B cell (primary cell): ENCODE data around the gene SLC25A6. TPM values are rescaled to one million over a fixed set of nuclear protein-coding genes. Genes with fewer than 3 reads are reported as not detected.

Experiments
- ATAC-seq: fragments of 200-7000 bp; cut with Tn5 transposase; one replicate; pipeline ENCODE4 v1.10.0; 2021; ENCODE audit warnings: low read depth, mild to moderate bottlenecking, moderate number of reproducible peaks, moderate library complexity
- CTCF ChIA-PET: fragments of 350-600 bp; sonication (Branson Sonifier 250); formaldehyde crosslinking; loops from one replicate; lab custom pipeline; 2021; ENCODE audit warnings: antibody characterized with exemption, inconsistent platforms; lab: Charles Lee
- POLR2A ChIA-PET: fragments of 350-600 bp; sonication (Branson Sonifier 250); formaldehyde crosslinking; loops from one replicate; lab custom pipeline; 2021; ENCODE audit warnings: antibody characterized with exemption; lab: Charles Lee
- DNase-seq: peaks from one replicate; pipeline ENCODE4 v3.0.0; 2013
- H2AFZ ChIP-seq: 2 replicates; pipeline ENCODE4 v1.6.1; 2012; ENCODE audit warnings: mild to moderate bottlenecking, low read depth, low read length; ENCODE audit not compliant: insufficient read depth, poor library complexity, severe bottlenecking
- H3K27ac ChIP-seq, 2 donors: 1 replicate in 1 of 2; 2 replicates in 1 of 2; pipeline ENCODE4 v1.5.1; 2012 to 2013; ENCODE audit warnings: low read length in 2 of 2, mild to moderate bottlenecking in 2 of 2, moderate library complexity in 1 of 2
- H3K27me3 ChIP-seq, 4 experiments: fragments of 200-600 bp in 1 of 4; sonication (generic) in 1 of 4; replicated peaks in 1 of 4; 1 replicate in 2 of 4; 2 replicates in 2 of 4; pipeline versions ENCODE4 v1.6.1 to v1.7.0; 2013 to 2016; ENCODE audit warnings: low read length in 3 of 4, mild to moderate bottlenecking in 2 of 4, mixed read lengths in 1 of 4, moderate library complexity in 1 of 4; ENCODE audit not compliant: insufficient read depth in 4 of 4, control insufficient read depth in 3 of 4; ENCODE audit errors: control extremely low read depth in 1 of 4
- H3K36me3 ChIP-seq, 2 experiments: replicated peaks in 1 of 2; 1 replicate in 1 of 2; 2 replicates in 1 of 2; pipeline versions ENCODE4 v1.6.1 to v1.7.1; 2013; ENCODE audit warnings: low read length in 1 of 2; ENCODE audit not compliant: insufficient read depth in 2 of 2, control insufficient read depth in 1 of 2; ENCODE audit errors: control extremely low read depth in 1 of 2, extremely low read depth in 1 of 2
- H3K4me1 ChIP-seq, 2 donors: fragments of 200-600 bp in 1 of 2; sonication (generic) in 1 of 2; 1 replicate in 1 of 2; 2 replicates in 1 of 2; pipeline versions ENCODE4 v1.5.1 to v1.6.1; 2013 to 2017; ENCODE audit warnings: low read length in 2 of 2; ENCODE audit not compliant: control insufficient read depth in 2 of 2, insufficient read depth in 2 of 2
- H3K4me2 ChIP-seq: replicated peaks from 2 replicates; pipeline ENCODE3; 2012; ENCODE audit warnings: mild to moderate bottlenecking, low read depth, low read length; ENCODE audit not compliant: poor library complexity, severe bottlenecking
- H3K4me3 ChIP-seq, 5 experiments: fragments of 200-600 bp in 1 of 5; sonication (generic) in 1 of 5; 1 replicate in 3 of 5; 2 replicates in 2 of 5; pipeline versions ENCODE4 v1.5.1 to v1.7.0; 2011 to 2016; ENCODE audit warnings: low read length in 4 of 5, mild to moderate bottlenecking in 4 of 5, low read depth in 2 of 5, control low read depth in 1 of 5, moderate library complexity in 1 of 5; ENCODE audit not compliant: insufficient read depth in 1 of 5; ENCODE audit errors: control extremely low read depth in 1 of 5, extremely low read depth in 1 of 5
- H3K79me2 ChIP-seq: fragments of 200-600 bp; sonication (generic); one replicate; pipeline ENCODE4 v1.6.0; 2016; ENCODE audit warnings: low read length; ENCODE audit not compliant: control insufficient read depth, insufficient read depth
- H3K9ac ChIP-seq: fragments of 200-600 bp; sonication (generic); 2 replicates; pipeline ENCODE4 v1.6.1; 2017; ENCODE audit warnings: mild to moderate bottlenecking, low read length, moderate library complexity
- H3K9me3 ChIP-seq, 3 donors: one replicate each; pipeline versions ENCODE4 v1.6.1 to v1.7.1; 2013; ENCODE audit warnings: low read length in 2 of 3; ENCODE audit not compliant: control insufficient read depth in 2 of 3, insufficient read depth in 1 of 3; ENCODE audit errors: control extremely low read depth in 1 of 3
- H4K20me1 ChIP-seq: 2 replicates; pipeline ENCODE4 v1.6.0; 2012; ENCODE audit warnings: mild to moderate bottlenecking, low read length; ENCODE audit not compliant: insufficient read depth, control insufficient read depth, poor library complexity, severe bottlenecking
- H3K27ac Mint-ChIP-seq: one replicate; pipeline ENCODE4 v1.8.0; 2021; ENCODE audit warnings: mixed read lengths
- H3K27me3 Mint-ChIP-seq: one replicate; pipeline ENCODE4 v1.8.0; 2021; ENCODE audit warnings: mixed read lengths
- H3K4me1 Mint-ChIP-seq: one replicate; pipeline ENCODE4 v1.8.0; 2021; ENCODE audit warnings: mixed read lengths
- H3K4me3 Mint-ChIP-seq: one replicate; pipeline ENCODE4 v1.8.0; 2021; ENCODE audit warnings: mixed read lengths
- H3K9me3 Mint-ChIP-seq: one replicate; pipeline ENCODE4 v1.8.0; 2022; ENCODE audit warnings: mixed read lengths; ENCODE audit not compliant: insufficient read depth
- CTCF ChIP-seq: fragments of 200-600 bp; IDR thresholded peaks from one replicate; pipeline ENCODE4 v1.8.0; 2022; ENCODE audit warnings: antibody characterized with exemption, mild to moderate bottlenecking
- EZH2 ChIP-seq: IDR thresholded peaks from 2 replicates; pipeline ENCODE4 v1.6.1; 2012; ENCODE audit warnings: borderline replicate concordance, low read depth, mild to moderate bottlenecking, moderate library complexity, low read length; ENCODE audit not compliant: insufficient read depth, poor library complexity, severe bottlenecking
- WGBS: methylation state at CpG from one replicate; pipeline ENCODE4 v1.1.5; 2013; ENCODE audit warnings: missing lambda C conversion rate; ENCODE audit not compliant: insufficient coverage; 5-methylcytosine and 5-hydroxymethylcytosine counted together
- intact Hi-C: fragments of 100-400 bp; cut with micrococcal nuclease; formaldehyde crosslinking; loops from one replicate; pipeline ENCODE4 v1.10.0; 2022
- polyA plus RNA-seq: library from polyadenylated mRNA; depleted of rRNA; stranded (reverse); fragments of >200 nt; gene quantifications from 2 replicates; pipeline ENCODE4 v1.2.3, GENCODE V29; 2012
- total RNA-seq, 2 donors: library from RNA; stranded (reverse); fragments of 120-200 nt in 1 of 2; gene quantifications; 1 replicate in 1 of 2; 2 replicates in 1 of 2; pipeline versions ENCODE4 v1.2.3 to v1.2.4, GENCODE V29; 2013 to 2022

The SLC25A6 gene
- total and polyA plus RNA-seq, 2 donors (not counting 1 experiment from before 2014, with no cell fraction given), result 343 to 642 TPM

- H3K4me2 ChIP-seq, result no peak overlapping the region
- Mint-ChIP-seq H3K4me3 (no peak overlapping the region), H3K27ac (no peak overlapping the region), H3K4me1 (no peaks in the 10 kb centered on the region), H3K27me3 (no peaks in the 10 kb centered on the region), H3K9me3 (no peaks in the 10 kb centered on the region)
- H3K4me3 ChIP-seq, result no peak overlapping the region
- H3K79me2 ChIP-seq, result no peaks in the 10 kb centered on the region
- intact Hi-C loops, result no loop called here
- H2AFZ ChIP-seq, result no peak overlapping the region
- CTCF ChIA-PET, result no interaction called here
- TF ChIP-seq EZH2, result no peak
- TF ChIP-seq CTCF, result no peak
- H3K27me3 ChIP-seq, result no peaks in the 10 kb centered on the region
- H3K9me3 ChIP-seq, result peaks cover 0 to 16% (median 0%) of the 10 kb centered on the region in 3 donors
- H3K9ac ChIP-seq, result no peak overlapping the region
- H3K27ac ChIP-seq, result no peak overlapping the region
- POLR2A ChIA-PET, result no interaction called here
- DNase-seq (no peak), ATAC-seq (no peak)
- WGBS, result 83% methylated on average over 3 of the region's 6 CpGs
- H4K20me1 ChIP-seq, result no peaks in the 10 kb centered on the region
- H3K4me1 ChIP-seq, result no peaks in the 10 kb centered on the region
- H3K36me3 ChIP-seq, result peaks cover 0 to 9% of the 10 kb centered on the region in 2 experiments
Observed at GRCh38 chrX:1358793-1359476, 33.0 kb downstream of the SLC25A6 start.

DNA sequence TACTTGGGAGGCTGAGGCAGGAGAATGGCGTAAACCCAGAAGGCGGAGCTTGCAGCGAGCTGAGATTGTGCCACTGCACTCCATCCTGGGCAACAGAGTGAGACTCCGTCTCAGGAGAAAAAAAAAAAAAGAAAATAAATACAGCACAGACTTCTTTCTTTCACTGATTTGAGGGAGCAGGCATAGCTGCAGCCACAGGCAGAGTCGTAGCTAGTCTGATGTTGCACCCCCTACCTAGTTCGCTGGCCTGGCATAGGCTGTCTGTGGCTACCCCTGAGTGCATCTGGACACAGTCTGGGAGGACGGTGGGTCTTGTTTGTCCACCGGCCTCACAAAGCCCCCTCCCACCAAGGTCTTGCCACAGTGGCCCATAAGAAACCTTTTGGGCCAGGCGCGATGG is 33.9 kb downstream of the SLC25A6 start:
- Histone ChIP-seq H3K27me3 (no peaks in the 10 kb centered on the region), H3K27ac (no peak overlapping the region), H3K79me2 (no peaks in the 10 kb centered on the region), H3K9ac (no peak overlapping the region), H3K4me3 (no peak overlapping the region), H3K4me2 (no peak overlapping the region), H3K36me3 (peaks cover 0 to 9% of the 10 kb centered on the region in 2 experiments), H3K4me1 (no peaks in the 10 kb centered on the region), H4K20me1 (no peaks in the 10 kb centered on the region), H2AFZ (no peak overlapping the region), H3K9me3 (peaks cover 0 to 16% (median 0%) of the 10 kb centered on the region in 3 donors)
- no peak for TF ChIP-seq CTCF
- TF ChIP-seq EZH2, result no peak
- WGBS, result 97% methylated on average over 5 of the region's 10 CpGs
- no peak overlapping the region for H3K27ac Mint-ChIP-seq
- DNase-seq (no peak), ATAC-seq (no peak)
- ChIA-PET CTCF (no interaction called here), POLR2A (no interaction called here)
- no peaks in the 10 kb centered on the region for H3K27me3 Mint-ChIP-seq
- H3K4me1 Mint-ChIP-seq, result no peaks in the 10 kb centered on the region
- intact Hi-C loops, result no loop called here
- no peak overlapping the region for H3K4me3 Mint-ChIP-seq
- H3K9me3 Mint-ChIP-seq, result no peaks in the 10 kb centered on the region
